Activated CD8-positive, alpha-beta T cell treated with anti-CD3 and anti-CD28 coated beads for 36 hours (primary cell): Measurements from ENCODE around the gene SERPING1. TPM values are rescaled to one million over a fixed set of nuclear protein-coding genes. Genes with fewer than 3 reads are reported as not detected.

Source experiments
- ATAC-seq: fragments of 200-7000 bp; cut with Tn5 transposase; one replicate; pipeline ENCODE4 v1.10.0; 2021; ENCODE audit warnings: mild to moderate bottlenecking, moderate library complexity
- CTCF ChIA-PET: fragments of 350-600 bp; sonication (Branson Sonifier 250); formaldehyde crosslinking; loops from one replicate; lab custom pipeline; 2021; ENCODE audit warnings: antibody characterized with exemption; lab: Charles Lee
- POLR2A ChIA-PET: fragments of 350-600 bp; sonication (Branson Sonifier 250); formaldehyde crosslinking; loops from one replicate; lab custom pipeline; 2021; ENCODE audit warnings: antibody characterized with exemption; lab: Charles Lee
- DNase-seq: peaks from one replicate; pipeline ENCODE4 v3.0.0-alpha.2; 2020
- H3K27ac Mint-ChIP-seq: one replicate; pipeline ENCODE4 v1.8.0; 2021; ENCODE audit warnings: mild to moderate bottlenecking, mixed read lengths
- H3K27me3 Mint-ChIP-seq: one replicate; pipeline ENCODE4 v1.8.0; 2021; ENCODE audit warnings: mixed read lengths
- H3K36me3 Mint-ChIP-seq: one replicate; pipeline ENCODE4 v1.8.0; 2021; ENCODE audit warnings: low read depth, mixed read lengths
- H3K4me1 Mint-ChIP-seq: one replicate; pipeline ENCODE4 v1.8.0; 2021; ENCODE audit warnings: low read depth, mixed read lengths
- H3K4me3 Mint-ChIP-seq: one replicate; pipeline ENCODE4 v1.8.0; 2021; ENCODE audit warnings: mild to moderate bottlenecking, moderate library complexity, mixed read lengths
- H3K9me3 Mint-ChIP-seq: one replicate; pipeline ENCODE4 v1.8.0; 2021; ENCODE audit warnings: mixed read lengths
- intact Hi-C: fragments of 100-400 bp; cut with micrococcal nuclease; formaldehyde crosslinking; loops from one replicate; pipeline ENCODE4 v1.10.0; 2022
- total RNA-seq, 2 experiments: library from RNA; stranded (reverse); gene quantifications; one replicate each; pipeline ENCODE4 v1.2.3, GENCODE V29; 2021
- TF ChIP-seq, protein P1 (sequence below): fragments of 200-600 bp; IDR thresholded peaks from one replicate; pipeline ENCODE4 v1.8.0; 2022; ENCODE audit warnings: antibody characterized with exemption, mild to moderate bottlenecking

SERPING1 gene
- total RNA-seq, 2 experiments from 2014 or later, result not detected

DNA sequence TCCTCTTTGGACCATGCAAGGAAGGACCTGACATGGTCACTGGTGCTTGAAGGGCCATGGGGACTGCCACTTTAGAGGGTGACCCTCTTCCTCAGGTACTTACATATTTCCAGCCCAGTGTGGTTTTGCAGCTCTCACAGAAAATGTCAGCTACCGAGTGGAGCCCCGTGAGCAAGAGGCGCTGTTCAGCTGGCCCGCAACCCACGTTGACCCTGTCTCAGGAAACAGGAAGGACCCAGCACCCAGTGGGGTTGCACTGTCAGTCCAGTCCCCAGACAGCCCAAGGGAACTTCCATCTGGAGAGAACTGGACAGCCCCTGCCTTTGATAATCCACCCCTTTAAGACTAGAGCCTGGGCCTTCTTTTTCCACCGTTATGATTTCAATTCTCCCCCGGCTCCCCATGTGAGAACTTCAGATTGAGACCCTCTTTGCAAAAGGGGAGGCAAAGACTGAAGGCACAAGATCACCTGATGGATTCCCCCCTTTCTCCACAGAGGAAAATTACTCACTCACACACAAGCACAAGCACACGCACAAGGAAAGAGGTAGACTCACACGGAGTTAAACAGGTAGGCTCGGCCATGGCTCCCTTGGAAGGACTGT lies 48.8 kb downstream of the SERPING1 start:
- no peak for DNase-seq
- no peak for ATAC-seq
- Mint-ChIP-seq H3K27ac (no peak overlapping the region), H3K36me3 (no peaks in the 10 kb centered on the region), H3K9me3 (no peaks in the 10 kb centered on the region), H3K27me3 (peaks cover 48% of the 10 kb centered on the region), H3K4me3 (no peak overlapping the region), H3K4me1 (peaks cover 36% of the 10 kb centered on the region)
- TF ChIP-seq, protein P1, sequence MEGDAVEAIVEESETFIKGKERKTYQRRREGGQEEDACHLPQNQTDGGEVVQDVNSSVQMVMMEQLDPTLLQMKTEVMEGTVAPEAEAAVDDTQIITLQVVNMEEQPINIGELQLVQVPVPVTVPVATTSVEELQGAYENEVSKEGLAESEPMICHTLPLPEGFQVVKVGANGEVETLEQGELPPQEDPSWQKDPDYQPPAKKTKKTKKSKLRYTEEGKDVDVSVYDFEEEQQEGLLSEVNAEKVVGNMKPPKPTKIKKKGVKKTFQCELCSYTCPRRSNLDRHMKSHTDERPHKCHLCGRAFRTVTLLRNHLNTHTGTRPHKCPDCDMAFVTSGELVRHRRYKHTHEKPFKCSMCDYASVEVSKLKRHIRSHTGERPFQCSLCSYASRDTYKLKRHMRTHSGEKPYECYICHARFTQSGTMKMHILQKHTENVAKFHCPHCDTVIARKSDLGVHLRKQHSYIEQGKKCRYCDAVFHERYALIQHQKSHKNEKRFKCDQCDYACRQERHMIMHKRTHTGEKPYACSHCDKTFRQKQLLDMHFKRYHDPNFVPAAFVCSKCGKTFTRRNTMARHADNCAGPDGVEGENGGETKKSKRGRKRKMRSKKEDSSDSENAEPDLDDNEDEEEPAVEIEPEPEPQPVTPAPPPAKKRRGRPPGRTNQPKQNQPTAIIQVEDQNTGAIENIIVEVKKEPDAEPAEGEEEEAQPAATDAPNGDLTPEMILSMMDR, result no peak
- POLR2A ChIA-PET, result interaction anchor here (0.6 to 2.7 kb wide), 3 partner anchors 11 to 178 kb away, joined by 3 to 12 read pairs (median 4); partner anchors contain the start of gene UBE2L6
- intact Hi-C loops, result no loop called here
- CTCF ChIA-PET, result interaction anchor here (0.9 to 11.7 kb wide), 7 partner anchors 16 to 189 kb away, joined by 3 to 346 read pairs (median 3); partner anchors contain the start of genes SLC43A1 and UBE2L6

DNA sequence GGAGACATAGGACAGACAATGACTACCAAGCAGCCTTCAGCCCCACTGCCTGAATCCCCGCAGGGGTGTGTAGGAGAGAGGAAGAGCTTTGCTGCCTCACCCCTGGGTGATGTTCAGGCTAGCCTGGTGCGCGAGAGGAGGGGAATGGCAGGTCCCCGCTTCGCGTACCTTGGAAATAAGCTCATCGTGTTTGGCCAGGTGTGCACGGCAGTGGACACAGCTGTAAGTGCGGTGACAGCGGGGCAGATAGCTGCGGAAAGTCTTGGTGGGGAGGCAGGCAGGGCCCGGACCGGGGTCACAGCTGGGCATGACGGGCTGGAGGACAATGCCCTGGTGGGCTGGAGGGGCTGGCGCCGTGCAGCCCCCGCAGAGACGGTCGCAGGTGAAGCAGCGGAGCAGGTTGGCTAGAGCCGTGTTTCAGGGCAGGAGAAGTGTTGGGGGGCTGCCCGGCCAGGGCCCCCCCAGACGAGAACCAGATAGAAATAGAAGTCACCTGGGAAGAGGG lies 49.4 kb downstream of the SERPING1 start:
- Mint-ChIP-seq H3K4me1 (peaks cover 35% of the 10 kb centered on the region), H3K36me3 (no peaks in the 10 kb centered on the region), H3K27ac (no peak overlapping the region), H3K4me3 (no peak overlapping the region), H3K9me3 (no peaks in the 10 kb centered on the region), H3K27me3 (peaks cover 48% of the 10 kb centered on the region)
- TF ChIP-seq, protein P1, result no peak
- ChIA-PET POLR2A (interaction anchor here (0.6 to 2.7 kb wide), 3 partner anchors 10 to 179 kb away, joined by 3 to 12 read pairs (median 4); partner anchors contain the start of gene UBE2L6), CTCF (interaction anchor here (0.9 to 11.7 kb wide), 8 partner anchors 16 to 190 kb away, joined by 3 to 346 read pairs (median 4); partner anchors contain the start of genes SLC43A1 and UBE2L6)
- DNase-seq, result no peak
- ATAC-seq, result no peak
- intact Hi-C loops, result no loop called here

DNA sequence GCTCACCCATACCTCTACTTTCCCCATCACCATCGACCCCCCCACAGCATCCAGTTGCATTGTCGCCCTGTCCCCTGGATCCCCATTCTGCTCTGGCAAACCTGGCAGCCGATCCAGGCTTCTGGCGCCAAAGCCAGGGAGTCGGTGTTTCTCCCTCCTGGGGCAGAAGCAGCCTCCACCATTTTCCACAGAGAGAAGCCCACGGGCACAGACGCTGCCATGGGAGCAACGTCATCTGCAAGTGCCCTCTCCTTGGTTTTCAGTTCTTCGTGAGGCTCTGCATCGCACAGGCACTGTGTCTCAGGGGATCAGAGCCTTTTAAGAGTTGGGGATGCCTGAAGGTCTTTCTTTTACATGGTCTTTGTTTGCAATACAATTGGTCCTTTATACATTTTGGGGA lies 49.9 kb downstream of the SERPING1 start:
- Mint-ChIP-seq H3K9me3 (no peaks in the 10 kb centered on the region), H3K27ac (no peak overlapping the region), H3K4me3 (no peak overlapping the region), H3K27me3 (peaks cover 48% of the 10 kb centered on the region), H3K36me3 (no peaks in the 10 kb centered on the region), H3K4me1 (peaks cover 35% of the 10 kb centered on the region)
- TF ChIP-seq, protein P1, result no peak
- ATAC-seq (no peak), DNase-seq (no peak)
- ChIA-PET POLR2A (interaction anchor here (0.6 to 2.7 kb wide), 3 partner anchors 10 to 179 kb away, joined by 3 to 12 read pairs (median 4); partner anchors contain the start of gene UBE2L6), CTCF (interaction anchor here (0.9 to 11.7 kb wide), 8 partner anchors 15 to 191 kb away, joined by 3 to 346 read pairs (median 4); partner anchors contain the start of genes SLC43A1 and UBE2L6)
- intact Hi-C loops, result no loop called here

DNA sequence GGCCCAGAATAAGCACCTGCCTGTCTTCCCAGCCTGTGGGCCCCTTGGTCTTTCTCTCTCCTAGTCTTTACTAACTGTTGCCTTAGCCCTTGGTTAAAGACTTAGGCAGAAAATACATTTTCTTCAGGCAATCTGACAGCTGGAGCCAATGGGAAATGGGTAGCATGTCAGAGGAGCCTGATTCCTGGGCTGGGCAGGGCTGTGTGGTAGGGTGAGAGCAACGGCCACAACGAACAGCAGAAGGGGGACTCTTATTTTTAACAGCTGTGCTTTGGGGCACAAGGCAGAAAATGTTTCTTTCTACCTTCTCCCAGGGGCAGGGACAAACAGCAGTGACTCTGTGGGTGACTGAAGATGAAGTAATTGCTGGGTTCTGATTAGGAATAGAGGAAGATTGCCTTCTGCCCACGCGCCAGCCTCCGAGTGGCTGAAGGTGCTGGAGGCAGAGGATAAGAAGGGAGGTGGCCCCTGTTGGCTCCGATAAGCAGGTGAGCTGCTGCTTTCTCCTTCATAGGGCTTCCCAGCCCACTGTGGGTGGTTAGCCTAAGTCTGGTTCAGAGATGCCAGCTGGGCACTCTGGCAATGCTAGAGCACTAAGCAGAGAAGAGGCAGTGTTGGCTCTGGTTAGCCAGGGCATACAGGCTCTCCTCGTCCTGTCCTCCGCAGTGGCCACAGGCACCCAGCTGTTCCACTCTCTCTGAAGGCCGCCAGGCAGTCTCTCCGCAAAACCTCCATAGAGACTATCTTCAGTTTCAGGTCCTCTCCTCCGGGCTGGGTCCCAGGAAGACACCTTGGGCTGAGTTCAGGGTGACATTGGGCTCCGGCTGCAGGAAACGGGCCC lies 50.7 kb downstream of the SERPING1 start:
- ChIA-PET CTCF (interaction anchor here (1.0 to 11.7 kb wide), 5 partner anchors 8 to 155 kb away, joined by 3 to 346 read pairs (median 7); partner anchors contain the start of gene UBE2L6), POLR2A (interaction anchor here (0.6 to 2.7 kb wide), 5 partner anchors 8 to 460 kb away, joined by 3 to 12 read pairs (median 3); partner anchors contain the start of gene UBE2L6)
- Mint-ChIP-seq H3K36me3 (no peaks in the 10 kb centered on the region), H3K4me1 (peaks cover 42% of the 10 kb centered on the region), H3K27me3 (peaks cover 43% of the 10 kb centered on the region), H3K27ac (peak overlapping the region; percentile 66), H3K9me3 (no peaks in the 10 kb centered on the region), H3K4me3 (peak overlapping the region; percentile 64)
- TF ChIP-seq, protein P1, result no peak
- ATAC-seq (no peak), DNase-seq (peak; percentile 53)
- intact Hi-C loops, result no loop called here
